HG03354 (cell line): ENCODE data around the gene GRHL1.

ENCODE experiments used
- ATAC-seq: cut with Tn5 transposase; IDR thresholded peaks from one replicate; pipeline ENCODE4 v1.9.1; 2021; ENCODE audit warnings: mild to moderate bottlenecking; ENCODE audit not compliant: unreplicated experiment, poor library complexity, severe bottlenecking

Gene GRHL1

DNA sequence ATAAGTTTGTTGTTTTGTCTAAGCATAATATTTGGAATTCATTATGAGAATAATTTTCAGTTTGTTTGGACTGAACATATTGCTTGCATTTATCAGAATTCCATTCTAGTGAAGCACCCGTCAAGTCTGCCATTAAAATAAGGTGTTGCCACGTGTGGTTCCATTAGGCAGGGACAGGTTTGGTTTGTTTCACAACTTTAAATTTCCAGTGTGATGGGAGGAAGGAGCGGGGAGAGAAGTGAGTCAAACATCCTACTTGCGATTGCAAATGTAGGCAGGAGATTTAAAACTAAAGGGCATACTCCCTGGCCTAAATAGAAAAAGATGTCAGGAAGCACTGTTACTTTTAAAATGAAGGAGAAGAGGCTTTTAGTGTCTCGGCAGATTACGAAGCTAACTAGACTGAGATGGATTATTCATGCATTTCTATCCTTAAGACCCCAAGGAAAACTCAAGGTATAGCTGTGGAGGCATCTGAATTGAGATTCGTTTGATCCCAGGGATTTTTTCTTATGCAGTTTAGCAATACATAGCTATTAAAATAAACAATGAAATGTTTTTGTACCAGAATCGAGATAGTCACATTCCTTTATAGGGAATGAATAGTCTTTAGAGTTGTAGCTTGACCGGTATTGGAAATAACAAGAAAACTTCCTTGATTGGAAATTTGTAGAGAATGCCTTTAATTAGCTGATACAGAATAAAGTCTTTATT lies 19.8 kb downstream of the GRHL1 start:
- ATAC-seq: no peak

DNA sequence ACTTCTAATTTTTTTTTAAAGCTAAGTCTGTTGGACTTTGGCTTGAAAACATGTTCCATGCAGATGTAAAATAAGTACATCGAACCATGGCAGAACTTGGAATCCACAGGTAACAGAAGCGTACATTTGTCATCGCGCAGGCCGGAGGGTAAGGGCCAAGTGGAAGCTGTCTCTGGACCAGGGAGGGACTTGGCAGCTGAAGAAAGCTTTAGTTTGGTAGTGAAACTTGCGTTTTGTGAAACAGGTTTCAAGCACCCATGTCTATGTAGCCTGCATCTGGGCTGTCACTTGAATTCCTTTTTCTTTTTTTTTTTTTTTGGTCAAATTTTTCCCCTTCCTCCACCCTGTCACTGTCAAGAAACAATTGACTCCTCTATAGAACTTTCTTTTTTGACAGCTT lies 20.4 kb downstream of the GRHL1 start:
- ATAC-seq: no peak

DNA sequence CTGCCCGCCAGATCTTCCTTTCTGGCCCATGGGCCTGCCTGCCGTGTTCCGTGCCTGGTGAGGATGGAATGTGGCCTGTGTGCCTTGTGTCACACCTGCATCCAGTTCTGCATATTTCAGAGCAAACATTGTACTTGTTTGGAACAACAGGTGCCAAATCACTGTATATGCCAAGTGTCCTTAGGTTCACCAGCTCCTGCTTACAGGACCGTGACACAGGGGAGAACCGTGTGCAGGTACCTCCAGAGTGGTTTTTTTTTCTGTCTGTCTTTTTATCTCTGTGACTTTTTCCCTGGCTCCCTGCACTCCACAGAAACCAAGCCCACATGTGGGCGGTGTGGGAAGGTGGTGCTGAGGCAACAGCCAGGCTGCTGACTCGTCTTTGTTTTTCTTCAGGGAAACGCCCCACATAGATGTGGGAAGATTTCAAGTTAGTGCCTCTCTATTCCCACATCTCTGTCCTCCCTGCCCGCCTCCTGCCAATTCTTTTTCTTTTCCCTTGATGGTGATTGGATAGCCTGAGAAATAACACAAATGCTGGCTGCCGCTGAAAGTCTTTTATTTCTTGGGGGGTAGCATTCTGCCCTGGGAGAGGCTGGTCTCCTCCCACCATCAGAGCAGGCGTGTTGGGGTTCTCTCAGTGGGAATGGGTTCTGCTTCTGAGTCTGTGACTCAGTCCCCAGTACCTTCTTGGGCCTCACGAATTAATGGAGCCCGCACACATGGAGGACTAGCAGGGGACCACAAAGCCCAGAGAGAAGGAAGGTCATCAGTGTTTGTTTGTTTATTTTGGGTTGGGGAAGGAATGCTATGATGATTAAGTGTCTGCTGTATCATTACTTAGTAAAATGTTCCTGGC lies 21.4 kb downstream of the GRHL1 start:
- ATAC-seq: no peak

DNA sequence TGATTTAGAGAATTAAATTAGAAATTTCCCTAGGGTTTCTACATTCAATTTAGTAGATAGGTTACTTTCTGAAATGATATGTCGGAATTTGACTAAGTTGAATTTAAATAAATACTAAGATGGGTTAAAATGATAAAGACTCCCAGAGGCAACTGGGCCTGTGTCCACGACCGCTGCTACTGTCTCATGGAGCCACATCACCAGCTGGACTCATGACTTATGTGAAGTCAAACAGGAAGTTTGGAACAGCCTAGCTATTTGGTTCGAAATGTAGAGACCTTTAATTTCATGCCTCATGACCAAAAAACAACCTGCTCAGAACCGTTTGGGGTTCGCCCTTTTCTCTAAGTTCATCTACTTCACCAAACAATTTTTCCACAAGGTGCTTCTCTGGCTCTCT lies 22.2 kb downstream of the GRHL1 start:
- ATAC-seq: no peak

DNA sequence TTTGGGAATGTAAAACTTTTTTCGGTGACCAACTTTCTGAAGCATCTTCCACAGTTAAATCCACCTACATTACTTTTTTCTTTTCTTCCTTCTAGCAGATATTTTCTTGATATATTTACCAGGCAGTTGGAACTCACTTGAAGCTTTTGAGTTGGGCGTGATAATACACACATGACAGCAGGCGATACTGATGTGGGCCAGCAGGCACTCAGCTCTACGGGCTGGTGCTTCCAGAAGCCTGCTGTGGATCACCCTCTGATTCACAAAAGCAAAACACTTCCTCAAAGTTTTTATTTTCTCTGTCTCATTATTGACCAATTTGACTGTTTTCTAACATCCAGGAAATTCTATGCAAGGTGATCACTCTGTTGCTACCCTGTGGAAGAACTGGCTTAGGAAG lies 22.9 kb downstream of the GRHL1 start:
- ATAC-seq: no peak

DNA sequence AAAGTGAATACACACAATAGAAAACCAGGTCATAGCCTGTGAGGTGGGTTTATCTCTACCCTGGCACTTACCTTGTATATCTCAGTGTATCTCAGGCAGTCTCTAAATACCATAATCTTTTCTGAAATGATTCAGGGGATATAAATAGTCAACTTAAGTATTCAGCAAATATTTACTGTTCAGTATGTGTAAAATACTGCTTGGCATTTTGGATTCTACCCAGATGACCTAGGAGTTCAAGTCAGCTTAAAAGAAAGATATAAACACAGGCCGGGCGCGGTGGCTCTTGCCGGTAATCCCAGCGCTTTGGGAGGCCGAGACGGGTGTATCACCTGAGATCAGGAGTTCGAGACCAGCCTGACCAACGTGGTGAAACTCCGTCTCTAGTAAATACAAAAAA lies 23.8 kb downstream of the GRHL1 start:
- ATAC-seq: no peak

DNA sequence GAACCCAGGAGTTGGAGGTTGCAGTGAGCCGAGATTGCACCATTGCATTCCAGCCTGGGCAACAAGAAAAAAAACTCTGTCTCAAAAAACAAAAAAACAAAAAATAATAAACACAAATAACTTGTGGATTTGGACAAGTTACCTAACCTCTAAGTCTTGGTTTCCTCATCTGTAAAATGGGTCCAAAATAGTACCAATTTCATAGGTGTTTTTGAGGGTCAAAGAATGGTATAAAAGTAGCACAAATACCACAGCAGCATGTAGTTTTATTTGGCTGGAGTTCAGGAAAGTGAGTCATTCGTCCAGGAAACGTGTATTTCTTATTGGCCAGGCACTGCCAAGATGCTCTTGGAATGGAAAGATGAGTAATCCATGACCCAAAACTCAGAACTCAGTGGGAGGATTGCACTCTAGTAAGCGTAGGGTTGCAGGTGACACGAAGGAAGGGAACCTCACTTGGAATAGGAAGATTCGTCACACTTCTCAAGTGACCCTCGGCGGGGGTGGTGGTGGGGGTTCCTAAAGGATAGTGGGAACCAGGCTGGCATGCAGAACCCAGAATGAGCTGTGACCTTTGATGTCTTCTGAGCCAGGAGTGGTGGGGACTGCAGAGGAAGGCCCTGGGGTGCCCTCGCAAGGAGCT lies 24.4 kb downstream of the GRHL1 start:
- ATAC-seq: no peak

DNA sequence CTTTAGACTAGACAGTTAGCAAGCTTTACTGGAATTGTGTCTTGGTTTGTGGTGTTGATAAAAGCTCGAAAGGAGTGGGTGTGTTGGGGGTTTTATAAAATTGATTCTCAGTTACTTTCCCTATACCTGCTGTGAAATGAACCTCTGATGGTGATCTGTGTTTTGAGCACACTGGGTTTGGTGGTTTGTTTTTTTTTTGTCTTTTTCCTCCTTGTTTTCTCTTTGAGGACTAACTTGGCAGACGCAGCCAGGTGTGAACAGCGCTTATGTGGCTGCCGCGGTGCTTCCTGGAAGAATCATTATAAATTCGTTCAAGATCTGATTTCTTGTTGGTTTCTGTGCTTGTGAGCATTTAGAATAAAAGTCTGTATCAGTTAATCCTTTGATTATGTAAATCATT lies 28.5 kb downstream of the GRHL1 start:
- ATAC-seq: no peak

DNA sequence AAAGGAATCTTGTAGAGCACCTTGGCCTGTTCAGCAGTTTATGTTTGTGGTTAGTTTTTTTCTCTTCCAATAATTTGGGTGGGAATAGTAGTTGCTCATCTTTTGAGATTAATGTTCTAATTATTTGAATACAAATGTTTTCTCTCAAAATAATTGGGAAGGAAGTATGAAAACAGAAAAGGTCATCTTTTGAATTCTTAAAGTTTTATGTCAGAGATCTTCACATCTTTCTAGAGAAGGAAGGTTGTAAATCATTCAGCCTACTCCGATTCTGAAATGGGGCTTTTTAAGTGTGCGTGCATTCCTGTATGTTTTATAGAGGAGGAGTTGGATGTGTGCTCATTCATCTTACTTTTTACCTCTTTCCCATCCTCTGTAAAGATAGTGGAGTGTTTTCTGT lies 29.0 kb downstream of the GRHL1 start:
- ATAC-seq: no peak

DNA sequence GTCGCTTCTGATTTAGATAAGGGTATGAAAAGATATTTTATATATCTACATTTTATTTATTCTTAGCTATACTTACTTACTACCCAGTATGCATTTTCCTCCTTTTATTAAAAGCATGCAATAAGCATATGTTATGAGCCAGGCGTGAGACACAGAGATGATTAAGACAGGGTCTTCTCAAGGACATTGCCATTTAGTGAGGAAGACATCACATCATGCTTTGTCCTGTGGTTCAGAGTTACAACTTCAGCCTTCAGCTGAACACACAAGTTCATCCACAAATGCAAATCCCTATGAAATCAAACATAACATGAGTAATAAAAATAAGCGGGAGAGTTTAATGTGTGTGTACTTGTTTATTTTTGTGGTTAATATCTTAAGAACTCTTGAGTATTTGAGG lies 30.2 kb downstream of the GRHL1 start:
- no peak for ATAC-seq

DNA sequence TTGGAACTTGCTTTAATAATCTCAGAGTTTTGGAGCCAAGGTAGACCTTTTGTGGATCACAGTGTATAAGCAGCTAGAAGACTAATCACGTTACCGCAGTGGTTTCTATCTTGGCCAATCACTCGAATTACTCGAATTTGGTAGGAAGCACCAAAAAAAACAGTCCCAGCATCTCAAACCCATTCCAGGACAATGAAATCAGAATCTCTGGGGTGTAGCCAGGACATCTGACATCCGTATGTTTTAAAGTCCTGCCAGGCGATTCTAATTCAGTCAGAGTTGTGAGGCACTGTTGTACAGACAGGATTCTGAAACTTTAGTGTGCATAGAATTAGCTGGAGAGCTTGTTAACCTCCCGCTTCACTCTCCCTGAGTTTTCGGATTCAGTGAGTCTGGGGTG lies 30.8 kb downstream of the GRHL1 start:
- no peak for ATAC-seq

DNA sequence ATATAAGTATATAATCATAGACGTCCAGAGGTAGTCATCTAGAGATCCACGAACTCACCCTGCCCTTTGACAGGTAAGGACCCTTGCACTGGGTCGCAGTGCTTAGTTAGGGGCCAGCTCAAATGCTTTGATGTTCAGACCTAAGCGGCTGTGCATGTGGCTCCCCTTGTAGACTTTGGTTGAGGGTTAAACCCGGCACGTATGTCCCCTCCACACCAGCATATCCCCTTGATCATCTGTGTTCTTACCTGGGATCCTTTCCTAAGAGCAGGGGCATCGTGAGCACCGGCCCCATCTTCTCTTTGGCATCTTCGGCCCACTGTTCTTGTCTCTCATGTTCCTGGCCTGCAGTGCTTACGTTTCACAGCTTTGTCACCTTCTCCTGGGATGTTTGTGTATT lies 31.4 kb downstream of the GRHL1 start:
- no peak for ATAC-seq

DNA sequence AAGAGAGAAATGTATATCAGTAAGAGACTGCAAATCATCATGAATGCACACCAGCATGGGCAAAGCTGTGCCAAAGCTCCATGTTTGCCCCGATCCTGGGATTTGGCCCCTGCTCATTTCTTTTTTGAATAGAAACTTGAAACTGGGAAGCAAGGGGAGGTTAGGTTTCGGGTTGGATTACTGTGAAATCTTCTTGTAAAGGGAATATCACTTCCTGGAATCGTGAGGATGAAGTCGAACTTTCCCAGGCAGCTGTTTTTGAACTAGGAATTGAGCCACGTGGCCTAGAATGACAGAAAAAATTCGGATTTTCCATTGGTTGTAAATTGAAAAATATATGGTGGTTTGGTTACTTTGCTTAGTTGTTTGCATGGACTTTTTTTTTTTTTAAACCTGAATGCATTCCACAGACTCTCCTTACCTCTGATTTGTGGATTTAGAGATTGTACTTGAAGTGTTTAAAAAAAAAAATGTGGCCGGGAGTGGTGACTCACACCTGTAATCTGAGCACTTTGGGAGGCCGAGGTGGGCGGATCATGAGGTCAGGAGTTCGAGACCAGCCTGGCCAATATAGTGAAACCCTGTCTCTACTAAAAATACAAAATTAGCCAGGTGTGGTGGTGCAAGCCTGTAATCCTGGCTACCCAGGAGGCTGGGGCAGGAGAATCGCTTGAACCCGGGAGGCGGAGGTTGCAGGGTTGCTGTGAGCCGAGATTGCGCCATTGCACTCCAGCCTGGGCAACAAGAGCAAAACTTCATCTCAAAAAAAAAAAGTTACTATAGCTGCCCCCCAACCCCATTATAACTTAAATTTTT lies 32.1 kb downstream of the GRHL1 start:
- no peak for ATAC-seq

DNA sequence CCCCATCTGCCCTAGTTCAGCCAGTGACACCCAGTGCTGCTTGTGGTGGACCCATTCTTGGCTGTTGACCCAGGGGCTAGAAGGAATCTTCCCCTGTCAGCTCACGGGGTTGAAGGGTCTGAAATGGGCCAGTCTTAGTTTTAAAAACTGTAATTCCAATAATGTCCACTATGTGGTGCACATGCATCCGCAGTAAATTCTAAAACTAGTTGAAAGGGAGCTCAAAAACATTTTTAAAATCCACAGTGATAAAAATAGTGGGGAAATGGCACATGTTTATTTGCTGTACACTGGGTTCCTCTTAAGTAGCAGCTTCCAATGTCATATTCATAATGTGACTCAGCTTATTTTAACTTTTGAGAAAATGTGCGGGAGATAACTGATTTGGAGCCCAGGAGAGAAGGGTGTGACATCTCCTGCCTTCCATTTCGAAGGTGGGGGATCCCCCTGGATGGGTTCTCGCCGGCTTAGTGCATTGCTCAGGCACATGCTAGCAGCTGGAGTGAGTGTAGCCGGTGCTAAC lies 32.8 kb downstream of the GRHL1 start:
- no peak for ATAC-seq

DNA sequence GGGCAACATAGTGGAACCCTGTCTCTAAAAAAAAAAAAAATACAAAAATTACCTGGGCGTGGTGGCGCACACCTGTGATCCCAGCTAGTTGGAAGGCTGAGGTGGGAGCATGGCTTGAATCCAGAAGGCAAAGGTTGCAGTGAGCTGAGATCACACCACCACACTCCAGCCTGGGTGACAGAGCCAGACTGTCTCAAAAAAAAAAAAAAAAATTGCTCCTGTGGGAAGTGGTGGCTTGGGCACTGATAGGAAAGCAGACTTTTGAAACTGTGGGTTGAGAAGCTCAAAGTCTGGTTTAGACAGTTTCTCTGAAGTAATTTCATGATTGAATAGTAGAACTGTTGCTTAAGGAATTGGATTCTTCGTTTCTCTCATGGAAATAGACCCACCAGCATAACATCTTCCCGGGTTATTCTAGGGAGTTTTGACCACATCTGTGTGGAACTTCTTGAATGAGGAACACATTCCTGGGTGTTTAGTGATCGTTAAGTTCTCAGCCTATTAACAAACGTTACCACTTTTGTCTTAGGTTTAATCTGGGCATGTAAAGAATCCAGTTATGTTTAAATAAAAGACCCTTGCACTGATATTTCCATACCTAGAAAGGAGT lies 33.5 kb downstream of the GRHL1 start:
- ATAC-seq: no peak

DNA sequence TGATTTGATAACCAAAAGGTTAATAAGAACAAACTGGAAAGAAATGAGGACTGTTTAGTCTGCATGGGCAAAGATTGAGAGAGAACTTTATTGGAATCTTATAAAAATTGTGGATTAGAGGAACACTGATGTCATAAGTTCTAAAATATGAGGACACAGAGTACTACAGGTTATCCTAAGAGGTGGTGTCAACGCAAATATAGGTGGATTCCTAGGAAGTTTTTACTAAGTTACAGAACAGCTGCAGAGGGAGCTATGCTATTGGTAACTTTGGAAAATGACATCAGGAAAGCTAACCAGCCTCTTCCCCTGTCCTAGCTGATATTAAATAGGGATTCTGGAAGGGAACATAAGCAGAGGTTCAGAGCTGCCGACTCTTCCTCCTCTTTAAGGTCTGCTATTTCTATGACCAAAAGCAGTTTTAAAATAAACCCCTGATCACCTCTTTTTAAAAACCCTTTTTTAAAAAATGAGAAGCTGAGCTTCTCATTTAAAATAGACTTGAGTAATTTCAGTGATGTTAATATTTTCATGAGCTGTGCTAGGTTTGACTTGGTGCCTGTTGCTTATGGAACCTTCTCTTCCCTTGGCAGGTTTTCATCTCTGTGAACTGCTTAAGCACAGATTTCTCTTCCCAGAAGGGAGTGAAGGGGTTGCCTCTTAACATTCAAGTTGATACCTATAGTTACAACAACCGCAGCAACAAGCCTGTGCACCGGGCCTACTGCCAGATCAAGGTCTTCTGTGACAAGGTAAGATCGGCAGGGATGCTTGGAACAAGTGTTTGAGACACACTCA lies 34.2 kb downstream of the GRHL1 start:
- no peak for ATAC-seq

DNA sequence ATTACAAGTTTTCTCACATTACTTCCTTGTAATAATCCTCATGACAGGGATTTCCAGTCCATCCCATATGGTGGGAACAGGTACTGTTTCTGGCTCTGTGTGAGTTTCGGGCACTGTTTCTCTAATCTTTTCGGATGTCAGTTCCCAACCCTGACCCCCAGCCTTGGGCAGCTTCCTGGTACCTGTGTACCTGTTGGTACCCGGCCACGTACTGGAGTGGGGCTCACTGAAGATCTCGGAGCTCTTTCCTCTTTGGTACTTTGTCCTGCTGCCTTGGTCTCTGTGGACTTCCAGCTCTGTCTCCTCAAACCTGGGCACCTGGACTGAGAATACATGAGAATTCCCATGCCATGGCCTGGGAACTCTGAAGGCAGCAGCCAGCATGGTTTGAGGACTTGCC lies 36.8 kb downstream of the GRHL1 start:
- no peak for ATAC-seq

DNA sequence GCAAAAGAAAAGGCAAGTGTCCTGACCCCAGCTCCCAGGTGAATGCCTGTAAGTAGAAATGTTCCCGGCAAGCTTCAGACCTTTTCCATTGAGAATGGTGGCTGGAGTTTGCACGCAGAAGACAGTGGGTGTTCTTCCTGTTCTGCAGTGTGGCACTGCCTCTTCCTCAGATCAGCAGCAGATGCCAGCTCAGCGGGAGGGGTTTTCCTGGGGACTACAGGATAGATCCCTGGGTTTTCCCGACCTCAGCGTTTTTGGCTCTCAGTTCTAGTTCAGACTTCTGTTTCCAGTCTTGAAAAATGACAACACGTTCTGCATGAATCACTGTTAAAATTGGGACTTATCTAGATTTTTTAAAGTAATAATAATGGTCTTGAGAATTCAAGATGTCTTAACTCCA lies 39.2 kb downstream of the GRHL1 start:
- ATAC-seq: no peak

DNA sequence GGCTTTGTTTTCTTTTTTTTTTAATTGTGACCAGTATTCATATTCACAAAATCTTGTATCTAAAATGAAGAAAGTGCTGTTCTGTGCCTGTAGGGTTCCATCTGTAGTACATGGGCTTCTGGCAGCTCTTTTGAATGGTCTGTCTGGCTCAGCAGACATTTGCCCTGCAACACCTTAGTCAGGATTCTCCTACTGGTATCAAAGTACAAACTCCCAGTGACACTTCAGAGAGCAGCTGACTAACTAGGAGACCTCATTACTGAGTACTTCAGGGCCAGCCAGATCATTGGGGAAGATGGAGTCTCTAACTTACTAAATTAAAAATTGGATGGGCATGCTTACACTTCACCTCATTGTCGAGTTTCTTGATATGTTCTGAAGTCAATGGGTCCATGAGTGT lies 39.7 kb downstream of the GRHL1 start:
- ATAC-seq: no peak
